SU-DHL-6 (cell line): ENCODE results near the gene FAM228B.
"Not testable (repeated sequence)": the region's sequence is repeated elsewhere in the genome, so short reads cannot be mapped to it uniquely, and the experiment has no call there.

ENCODE experiments used
- CTCF ChIP-seq: fragments of 200-600 bp; sonication (generic); IDR thresholded peaks from one replicate; pipeline ENCODE4 v1.5.1; 2017; ENCODE audit warnings: antibody characterized with exemption, mild to moderate bottlenecking, low read length, moderate library complexity; ENCODE audit not compliant: insufficient read depth, poor library complexity, severe bottlenecking
- EZH2phosphoT487 ChIP-seq: fragments of 200-600 bp; sonication (generic), shearing (Covaris generic); conservative IDR thresholded peaks from 2 replicates; pipeline ENCODE4 v1.6.1; 2018; ENCODE audit warnings: mild to moderate bottlenecking, antibody characterized with exemption, low read length, moderate library complexity, mixed read lengths

GRCh38 chr2:24100732-24101131 is 22.5 kb upstream of the FAM228B start:
- not testable (repeated sequence) for TF ChIP-seq CTCF, EZH2phosphoT487
